HEK293 (cell line): ENCODE measurements around the gene CABP4.
"Not testable (repeated sequence)": the region's sequence is repeated elsewhere in the genome, so short reads cannot be mapped to it uniquely, and the experiment has no call there.

Experiments used
- CTCF ChIA-PET: fragments of 350-600 bp; formaldehyde crosslinking; extraction: SDS; loops from one replicate; lab custom pipeline; 2021; ENCODE audit warnings: antibody characterized with exemption; lab: Yijun Ruan, JAX
- POLR2A ChIA-PET: fragments of 300-600 bp; formaldehyde crosslinking; extraction: SDS; loops from one replicate; lab custom pipeline; 2020; ENCODE audit warnings: antibody characterized with exemption, inconsistent platforms; lab: Yijun Ruan, JAX
- H3K27ac ChIP-seq: fragments of 200-500 bp; sonication (Bioruptor generic); 2 replicates; pipeline ENCODE4 v1.5.1; 2014; ENCODE audit warnings: low read depth, low read length, control low read depth, inconsistent platforms; ENCODE audit errors: extremely low read depth
- H3K36me3 ChIP-seq, 2 experiments: fragments of 200-500 bp in 1 of 2; sonication (Bioruptor generic) in 1 of 2; 1 replicate in 1 of 2; 2 replicates in 1 of 2; pipeline ENCODE4 v1.5.1; 2014 to 2017; ENCODE audit warnings: inconsistent platforms in 2 of 2, low read length in 2 of 2; ENCODE audit not compliant: control insufficient read depth in 2 of 2, insufficient read depth in 1 of 2
- H3K4me1 ChIP-seq: fragments of 200-500 bp; sonication (Bioruptor generic); 2 replicates; pipeline ENCODE4 v1.5.1; 2014; ENCODE audit warnings: mild to moderate bottlenecking, low read length, inconsistent platforms; ENCODE audit not compliant: control insufficient read depth, insufficient read depth
- H3K4me3 ChIP-seq: 2 replicates; pipeline ENCODE4 v1.5.1; 2011; ENCODE audit warnings: low read depth, mild to moderate bottlenecking, control low read depth, low read length, moderate library complexity
- H3K9me3 ChIP-seq: fragments of 200-500 bp; sonication (Bioruptor generic); 2 replicates; pipeline ENCODE4 v1.5.1; 2014; ENCODE audit warnings: low read depth, low read length, inconsistent platforms; ENCODE audit not compliant: control insufficient read depth, insufficient read depth
- MZF1 ChIP-seq: fragments of 450-650 bp; formaldehyde crosslinking; IDR thresholded peaks from 2 replicates; pipeline ENCODE4 v1.5.1; 2017; ENCODE audit warnings: missing biosample characterization, missing genetic modification characterization, borderline replicate concordance
- OSR2 ChIP-seq: fragments of 450-650 bp; formaldehyde crosslinking; IDR thresholded peaks from 2 replicates; pipeline ENCODE4 v1.5.1; 2016; ENCODE audit warnings: missing biosample characterization, missing genetic modification characterization
- PRDM4 ChIP-seq: fragments of 450-650 bp; formaldehyde crosslinking; IDR thresholded peaks from 2 replicates; pipeline ENCODE4 v1.5.1; 2017; ENCODE audit warnings: missing biosample characterization, missing genetic modification characterization
- SP3 ChIP-seq: fragments of 450-650 bp; formaldehyde crosslinking; IDR thresholded peaks from 2 replicates; pipeline ENCODE4 v1.5.1; 2016; ENCODE audit warnings: missing biosample characterization, missing genetic modification characterization
- ZFP41 ChIP-seq: fragments of 450-650 bp; formaldehyde crosslinking; IDR thresholded peaks from 2 replicates; pipeline ENCODE4 v1.5.1; 2016; ENCODE audit warnings: missing biosample characterization, missing genetic modification characterization, borderline replicate concordance
- ZNF10 ChIP-seq: fragments of 450-650 bp; formaldehyde crosslinking; IDR thresholded peaks from 2 replicates; pipeline ENCODE4 v1.5.1; 2017; ENCODE audit warnings: missing biosample characterization, missing genetic modification characterization
- ZNF174 ChIP-seq: fragments of 450-650 bp; formaldehyde crosslinking; IDR thresholded peaks from 2 replicates; pipeline ENCODE4 v1.5.0; 2017; ENCODE audit warnings: missing biosample characterization, mild to moderate bottlenecking, missing genetic modification characterization
- ZNF202 ChIP-seq: fragments of 450-650 bp; formaldehyde crosslinking; IDR thresholded peaks from 2 replicates; pipeline ENCODE4 v1.5.1; 2016; ENCODE audit warnings: missing biosample characterization, missing genetic modification characterization, borderline replicate concordance
- ZNF239 ChIP-seq: fragments of 450-650 bp; formaldehyde crosslinking; IDR thresholded peaks from 2 replicates; pipeline ENCODE4 v1.5.1; 2016; ENCODE audit warnings: missing biosample characterization, missing genetic modification characterization
- ZNF394 ChIP-seq: fragments of 450-650 bp; formaldehyde crosslinking; IDR thresholded peaks from 2 replicates; pipeline ENCODE4 v1.5.1; 2016; ENCODE audit warnings: missing biosample characterization, missing genetic modification characterization, mild to moderate bottlenecking, moderate library complexity, borderline replicate concordance
- ZNF404 ChIP-seq: fragments of 450-650 bp; formaldehyde crosslinking; IDR thresholded peaks from 2 replicates; pipeline ENCODE4 v1.5.1; 2017; ENCODE audit warnings: missing biosample characterization, missing genetic modification characterization
- ZNF571 ChIP-seq: fragments of 450-650 bp; formaldehyde crosslinking; IDR thresholded peaks from 2 replicates; pipeline ENCODE4 v1.5.0; 2017; ENCODE audit warnings: missing biosample characterization, missing genetic modification characterization
- ZNF623 ChIP-seq: fragments of 450-650 bp; formaldehyde crosslinking; IDR thresholded peaks from 2 replicates; pipeline ENCODE4 v1.5.1; 2016; ENCODE audit warnings: missing biosample characterization, missing genetic modification characterization
- ZNF664 ChIP-seq: fragments of 450-650 bp; formaldehyde crosslinking; IDR thresholded peaks from 2 replicates; pipeline ENCODE4 v1.5.1; 2016; ENCODE audit warnings: missing biosample characterization, missing genetic modification characterization
- ZNF830 ChIP-seq: fragments of 450-650 bp; IDR thresholded peaks from 2 replicates; pipeline ENCODE4 v1.5.0; 2018; ENCODE audit warnings: missing biosample characterization, missing genetic modification characterization, low read depth, mild to moderate bottlenecking, moderate library complexity
- ZNF843 ChIP-seq: fragments of 450-650 bp; formaldehyde crosslinking; IDR thresholded peaks from 2 replicates; pipeline ENCODE4 v1.5.1; 2016; ENCODE audit warnings: missing biosample characterization, missing genetic modification characterization
- ZSCAN4 ChIP-seq: fragments of 450-650 bp; formaldehyde crosslinking; IDR thresholded peaks from 2 replicates; pipeline ENCODE4 v1.5.1; 2017; ENCODE audit warnings: missing biosample characterization, missing genetic modification characterization

CABP4 gene

GRCh38 chr11:67470337-67471002, 15.3 kb downstream of the CABP4 start:
- CTCF ChIA-PET = interaction anchor here (0.6 to 1.4 kb wide), 3 partner anchors 31 to 79 kb away, joined by 3 to 7 read pairs (median 3); partner anchors contain the start of genes PPP1CA and RAD9A
- H3K27ac ChIP-seq = no peak overlapping the region
- no peaks in the 10 kb centered on the region for H3K9me3 ChIP-seq
- H3K4me1 ChIP-seq = no peaks in the 10 kb centered on the region
- H3K36me3 ChIP-seq = no peaks in the 10 kb centered on the region
- peak; percentile 52 for TF ChIP-seq ZNF664 (tag by site-specific recombination)
- TF ChIP-seq OSR2 = no peak
- peak; percentile 78 for TF ChIP-seq ZNF623
- TF ChIP-seq, all 188 proteins: peak for 2
- no peak overlapping the region for H3K4me3 ChIP-seq
- POLR2A ChIA-PET = interaction anchor here (0.7 kb wide), 1 partner anchor 32 kb away, joined by 3 read pairs; no protein-coding TSS in a partner anchor

- CTCF ChIA-PET = interaction anchor here (0.6 to 1.2 kb wide), 2 partner anchors 142 to 221 kb away, joined by 3 read pairs; no protein-coding TSS in a partner anchor
Observed at GRCh38 chr11:67472882-67473281, 17.7 kb downstream of the CABP4 start.

GRCh38 chr11:67476692-67477091, 21.5 kb downstream of the CABP4 start:
- CTCF ChIA-PET, H3K9me3 ChIP-seq, H3K36me3 ChIP-seq, H3K4me3 ChIP-seq, H3K27ac ChIP-seq, H3K4me1 ChIP-seq: not testable (repeated sequence)
- POLR2A ChIA-PET = interaction anchor here (0.6 kb wide), 1 partner anchor 33 kb away, joined by 3 read pairs; the partner anchor contains the start of gene CORO1B

More at GRCh38 chr11:67472882-67473281, 17.7 kb downstream of the CABP4 start:
- Histone ChIP-seq H3K9me3 (no peaks in the 10 kb centered on the region), H3K4me3 (no peak overlapping the region), H3K4me1 (no peaks in the 10 kb centered on the region), H3K36me3 (no peaks in the 10 kb centered on the region), H3K27ac (no peak overlapping the region)
- no peak for TF ChIP-seq ZNF174 (tag by site-specific recombination)
- no peak for TF ChIP-seq MZF1 (tag by site-specific recombination)
- TF ChIP-seq ZNF664 (tag by site-specific recombination) = no peak
- TF ChIP-seq ZNF571 = no peak
- no peak for TF ChIP-seq PRDM4 (tag by site-specific recombination)
- no peak for TF ChIP-seq ZNF10
- TF ChIP-seq ZNF830 (tag by site-specific recombination) = no peak
- no peak for TF ChIP-seq ZNF394 (tag by site-specific recombination)
- TF ChIP-seq ZSCAN4 (tag by site-specific recombination) = no peak
- no peak for TF ChIP-seq ZNF843
- no peak for TF ChIP-seq ZNF202 (tag by site-specific recombination)
- no peak for TF ChIP-seq ZFP41
- TF ChIP-seq SP3 = no peak
- TF ChIP-seq ZNF404 (tag by site-specific recombination) = no peak
- no peak for TF ChIP-seq ZNF239 (tag by site-specific recombination)
- POLR2A ChIA-PET = no interaction called here

GRCh38 chr11:67477344-67478050, 22.3 kb downstream of the CABP4 start:
- H3K4me3 ChIP-seq, H3K9me3 ChIP-seq, H3K27ac ChIP-seq, H3K4me1 ChIP-seq, H3K36me3 ChIP-seq, CTCF ChIA-PET: not testable (repeated sequence)
- POLR2A ChIA-PET = interaction anchor here (0.6 kb wide), 1 partner anchor 17 kb away, joined by 6 read pairs; no protein-coding TSS in a partner anchor
